A549 (cell line): Measurements from ENCODE around the gene MVD.

Experiments
- CTCF ChIP-seq: fragments of >200 bp; sonication (Bioruptor Twin); formaldehyde crosslinking; IDR thresholded peaks from 3 replicates; pipeline ENCODE4 v1.5.1; 2016
- KDM5A ChIP-seq: fragments of 200-600 bp; sonication (generic); IDR thresholded peaks from 2 replicates; pipeline ENCODE4 v1.6.1; 2016; ENCODE audit warnings: antibody characterized with exemption, mild to moderate bottlenecking
- RFX5 ChIP-seq: fragments of 450-650 bp; IDR thresholded peaks from 2 replicates; pipeline ENCODE4 v1.7.1; 2014; ENCODE audit warnings: antibody characterized with exemption, mild to moderate bottlenecking, moderate library complexity
- RNF2 ChIP-seq: fragments of 200-600 bp; sonication (generic); IDR thresholded peaks from 2 replicates; pipeline ENCODE4 v1.6.1; 2016; ENCODE audit warnings: low read depth, mild to moderate bottlenecking, antibody characterized with exemption, moderate library complexity, borderline replicate concordance
- SMC3 ChIP-seq: fragments of >200 bp; sonication (Bioruptor Twin); formaldehyde crosslinking; IDR thresholded peaks from 3 replicates; pipeline ENCODE4 v1.6.1; 2018; ENCODE audit warnings: inconsistent platforms

GRCh38 chr16:88711750-88712340 is 49.0 kb upstream of the MVD start:
- TF ChIP-seq RNF2 (no peak), CTCF (no peak), RFX5 (no peak), SMC3 (no peak), KDM5A (no peak)
